ENCODE measurements around the gene PRR12.

- no peak for TF ChIP-seq CTCF (conservative IDR thresholded peaks at IDR 0.05 in 1 of 2, IDR thresholded peaks at IDR 0.05 in 1 of 2; ENCODE audit: extremely low read depth in 1 of 2, insufficient read depth in 1 of 2, low read depth in 1 of 2, low read length in 2 of 2)
- TF ChIP-seq EZH2 (IDR thresholded peaks at IDR 0.05; ENCODE audit: borderline replicate concordance, low read length): no peak
These were observed 10.5 kb upstream of the PRR12 start, which contains the start of gene NOSIP for GRCh38 chr19:49580264-49581006.
